Glutamatergic neuron (in vitro differentiated cells): ENCODE results near the gene JAK3. TPM values are rescaled to one million over a fixed set of nuclear protein-coding genes. Genes with fewer than 3 reads are reported as not detected.

Experiments used
- DNase-seq: peaks from one replicate; pipeline ENCODE4 v3.0.0; 2022
- H3K27ac Mint-ChIP-seq: one replicate; pipeline ENCODE4 v1.8.0; 2020; ENCODE audit warnings: mild to moderate bottlenecking, mixed read lengths, inconsistent platforms; ENCODE audit not compliant: unreplicated experiment
- H3K27me3 Mint-ChIP-seq: one replicate; pipeline ENCODE4 v1.8.0; 2020; ENCODE audit warnings: mild to moderate bottlenecking, moderate library complexity, mixed read lengths, inconsistent platforms; ENCODE audit not compliant: unreplicated experiment
- H3K36me3 Mint-ChIP-seq: one replicate; pipeline ENCODE4 v1.8.0; 2020; ENCODE audit warnings: mild to moderate bottlenecking, mixed read lengths, inconsistent platforms; ENCODE audit not compliant: unreplicated experiment
- H3K4me1 Mint-ChIP-seq: one replicate; pipeline ENCODE4 v1.8.0; 2020; ENCODE audit warnings: mild to moderate bottlenecking, low read depth, mixed read lengths, inconsistent platforms; ENCODE audit not compliant: unreplicated experiment
- H3K4me3 Mint-ChIP-seq: one replicate; pipeline ENCODE4 v1.8.0; 2020; ENCODE audit warnings: mild to moderate bottlenecking, mixed read lengths, inconsistent platforms; ENCODE audit not compliant: unreplicated experiment
- H3K9me3 Mint-ChIP-seq: one replicate; pipeline ENCODE4 v1.8.0; 2020; ENCODE audit warnings: mild to moderate bottlenecking, moderate library complexity, mixed read lengths, inconsistent platforms; ENCODE audit not compliant: unreplicated experiment
- CTCF ChIP-seq: fragments of 200-600 bp; sonication (generic); IDR thresholded peaks from one replicate; pipeline ENCODE4 v1.5.0; 2021; ENCODE audit not compliant: partially characterized antibody, unreplicated experiment
- total RNA-seq: library from RNA; stranded (reverse); fragmentation: NEBNext Ultra II Directional; extraction: Animal tissue kit (Norgen Biotek cat#: 25700); gene quantifications from one replicate; pipeline ENCODE4 v1.2.1, GENCODE V29; 2021; ENCODE audit not compliant: unreplicated experiment

JAK3 gene
- total RNA-seq, 1 donor from 2014 or later: 1.3 TPM

- Mint-ChIP-seq H3K4me1 (peaks cover 2% of the 10 kb centered on the region), H3K4me3 (no peak overlapping the region), H3K27me3 (peaks cover 9% of the 10 kb centered on the region), H3K36me3 (no peaks in the 10 kb centered on the region), H3K27ac (no peak overlapping the region), H3K9me3 (peaks cover 4% of the 10 kb centered on the region)
- no peak for TF ChIP-seq CTCF
- no peak for DNase-seq
These were observed 18.7 kb upstream of the JAK3 start for GRCh38 chr19:17866312-17866963.

GRCh38 chr19:17865364-17866311, 17.9 kb upstream of the JAK3 start:
- no peak overlapping the region for H3K27ac Mint-ChIP-seq
- H3K9me3 Mint-ChIP-seq: peaks cover 7% of the 10 kb centered on the region
- H3K27me3 Mint-ChIP-seq: peaks cover 11% of the 10 kb centered on the region
- peaks cover 7% of the 10 kb centered on the region for H3K4me1 Mint-ChIP-seq
- TF ChIP-seq CTCF: no peak
- no peak overlapping the region for H3K4me3 Mint-ChIP-seq
- DNase-seq: no peak
- no peaks in the 10 kb centered on the region for H3K36me3 Mint-ChIP-seq

GRCh38 chr19:17863520-17864182, 15.9 kb upstream of the JAK3 start:
- Mint-ChIP-seq H3K4me3 (no peak overlapping the region), H3K36me3 (no peaks in the 10 kb centered on the region), H3K27me3 (peaks cover 11% of the 10 kb centered on the region), H3K4me1 (peaks cover 10% of the 10 kb centered on the region), H3K27ac (no peak overlapping the region), H3K9me3 (peaks cover 14% of the 10 kb centered on the region)
- DNase-seq: no peak
- TF ChIP-seq CTCF: no peak

GRCh38 chr19:17862711-17863519, 15.1 kb upstream of the JAK3 start:
- TF ChIP-seq CTCF: no peak

More at GRCh38 chr19:17862711-17863519, 15.1 kb upstream of the JAK3 start:
- H3K4me1 Mint-ChIP-seq: peaks cover 10% of the 10 kb centered on the region
- H3K4me3 Mint-ChIP-seq: no peak overlapping the region
- no peaks in the 10 kb centered on the region for H3K36me3 Mint-ChIP-seq
- peaks cover 16% of the 10 kb centered on the region for H3K9me3 Mint-ChIP-seq
- DNase-seq: no peak
- no peak overlapping the region for H3K27ac Mint-ChIP-seq
- H3K27me3 Mint-ChIP-seq: peaks cover 11% of the 10 kb centered on the region
